Glutamatergic neuron (in vitro differentiated cells): ENCODE results near the gene NRIP2. TPM values are rescaled to one million over a fixed set of nuclear protein-coding genes. Genes with fewer than 3 reads are reported as not detected.
A peak's percentile ranks its signal among the peaks of the same experiment; 100 is the strongest.

Source experiments
- DNase-seq: peaks from one replicate; pipeline ENCODE4 v3.0.0; 2022
- H3K27ac Mint-ChIP-seq: one replicate; pipeline ENCODE4 v1.8.0; 2020; ENCODE audit warnings: mild to moderate bottlenecking, mixed read lengths, inconsistent platforms; ENCODE audit not compliant: unreplicated experiment
- H3K27me3 Mint-ChIP-seq: one replicate; pipeline ENCODE4 v1.8.0; 2020; ENCODE audit warnings: mild to moderate bottlenecking, moderate library complexity, mixed read lengths, inconsistent platforms; ENCODE audit not compliant: unreplicated experiment
- H3K36me3 Mint-ChIP-seq: one replicate; pipeline ENCODE4 v1.8.0; 2020; ENCODE audit warnings: mild to moderate bottlenecking, mixed read lengths, inconsistent platforms; ENCODE audit not compliant: unreplicated experiment
- H3K4me1 Mint-ChIP-seq: one replicate; pipeline ENCODE4 v1.8.0; 2020; ENCODE audit warnings: mild to moderate bottlenecking, low read depth, mixed read lengths, inconsistent platforms; ENCODE audit not compliant: unreplicated experiment
- H3K4me3 Mint-ChIP-seq: one replicate; pipeline ENCODE4 v1.8.0; 2020; ENCODE audit warnings: mild to moderate bottlenecking, mixed read lengths, inconsistent platforms; ENCODE audit not compliant: unreplicated experiment
- H3K9me3 Mint-ChIP-seq: one replicate; pipeline ENCODE4 v1.8.0; 2020; ENCODE audit warnings: mild to moderate bottlenecking, moderate library complexity, mixed read lengths, inconsistent platforms; ENCODE audit not compliant: unreplicated experiment
- CTCF ChIP-seq: fragments of 200-600 bp; sonication (generic); IDR thresholded peaks from one replicate; pipeline ENCODE4 v1.5.0; 2021; ENCODE audit not compliant: partially characterized antibody, unreplicated experiment
- total RNA-seq: library from RNA; stranded (reverse); fragmentation: NEBNext Ultra II Directional; extraction: Animal tissue kit (Norgen Biotek cat#: 25700); gene quantifications from one replicate; pipeline ENCODE4 v1.2.1, GENCODE V29; 2021; ENCODE audit not compliant: unreplicated experiment

Gene NRIP2
- total RNA-seq, 1 donor from 2014 or later = not detected

DNA sequence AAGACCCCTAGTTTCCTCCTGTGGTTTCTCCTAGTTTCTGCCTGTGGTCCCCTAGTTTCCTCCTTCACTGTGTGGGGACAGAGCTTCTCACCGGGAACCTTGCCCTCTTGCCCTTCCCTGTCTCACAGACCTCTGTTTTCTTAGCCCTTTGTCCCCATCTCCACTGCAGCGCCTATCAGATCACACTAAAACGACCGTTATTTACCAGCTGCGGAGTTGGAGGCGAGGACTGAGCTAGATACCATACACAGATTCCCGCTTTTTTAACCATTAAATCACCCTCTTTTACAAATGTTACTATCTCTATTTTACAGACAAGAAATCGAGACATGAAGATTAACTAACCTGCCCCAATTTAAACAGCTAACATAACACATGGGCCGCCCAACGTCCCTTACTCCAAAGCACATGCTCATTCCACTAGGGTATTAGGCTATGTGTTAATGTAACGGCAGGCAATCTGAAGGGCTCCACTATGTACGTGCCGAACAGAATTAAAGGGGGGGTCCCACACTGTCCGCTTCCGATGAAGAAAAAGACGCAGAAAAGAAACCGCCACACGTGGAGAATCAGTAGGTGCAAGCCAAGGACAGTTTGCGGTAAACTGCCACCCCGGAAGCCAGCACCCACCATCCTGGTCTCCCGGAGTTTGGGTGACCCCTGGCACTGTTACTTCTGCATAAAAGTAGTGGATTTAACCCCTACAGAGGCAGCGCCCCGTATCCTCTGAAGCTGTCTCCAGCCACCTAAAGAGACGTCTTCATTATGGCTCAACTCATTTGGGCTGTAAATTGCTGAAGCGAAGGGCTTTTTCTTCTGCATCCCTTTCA, 41.9 kb downstream of the NRIP2 start:
- Mint-ChIP-seq H3K27me3 (peaks cover 6% of the 10 kb centered on the region), H3K27ac (no peak overlapping the region), H3K9me3 (peaks cover 6% of the 10 kb centered on the region), H3K4me1 (peaks cover 6% of the 10 kb centered on the region), H3K36me3 (no peaks in the 10 kb centered on the region), H3K4me3 (peak overlapping the region; percentile 49)
- DNase-seq = no peak
- TF ChIP-seq CTCF = no peak

DNA sequence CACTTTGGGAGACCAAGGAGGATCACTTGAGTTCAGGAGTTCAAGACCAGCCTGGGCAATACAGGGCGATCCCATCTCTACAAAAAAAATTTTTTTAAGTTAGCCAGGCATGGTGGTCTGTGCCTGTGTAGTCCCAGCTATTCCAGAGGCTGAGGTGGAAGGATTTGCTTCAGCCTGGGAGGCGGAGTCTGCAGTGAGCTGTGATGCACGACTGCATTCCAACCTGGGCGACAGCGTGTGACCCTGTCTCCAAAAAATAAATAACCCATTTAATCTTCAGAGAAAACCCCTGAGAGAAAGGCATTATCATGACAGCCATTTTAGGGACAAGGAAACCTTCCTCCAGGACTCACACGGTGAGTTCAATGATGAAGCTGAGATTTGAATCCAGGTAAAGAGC, 43.7 kb downstream of the NRIP2 start:
- H3K9me3 Mint-ChIP-seq = peaks cover 3% of the 10 kb centered on the region
- H3K4me1 Mint-ChIP-seq = peaks cover 2% of the 10 kb centered on the region
- H3K36me3 Mint-ChIP-seq = no peaks in the 10 kb centered on the region
- no peak for TF ChIP-seq CTCF
- H3K27ac Mint-ChIP-seq = no peak overlapping the region
- H3K4me3 Mint-ChIP-seq = no peak overlapping the region
- peaks cover 3% of the 10 kb centered on the region for H3K27me3 Mint-ChIP-seq
- no peak for DNase-seq

GRCh38 chr12:2785017-2785416, 49.8 kb downstream of the NRIP2 start:
- H3K36me3 Mint-ChIP-seq = no peaks in the 10 kb centered on the region

GRCh38 chr12:2783936-2784600, 50.8 kb downstream of the NRIP2 start:
- TF ChIP-seq CTCF = peak; percentile 84
- Mint-ChIP-seq H3K27me3 (no peaks in the 10 kb centered on the region), H3K36me3 (no peaks in the 10 kb centered on the region), H3K27ac (no peak overlapping the region), H3K4me1 (peaks cover 17% of the 10 kb centered on the region), H3K9me3 (no peaks in the 10 kb centered on the region), H3K4me3 (peak overlapping the region; percentile 67)
- peak; percentile 76 for DNase-seq

More at GRCh38 chr12:2785017-2785416, 49.8 kb downstream of the NRIP2 start:
- Mint-ChIP-seq H3K27ac (no peak overlapping the region), H3K9me3 (no peaks in the 10 kb centered on the region), H3K4me1 (peaks cover 14% of the 10 kb centered on the region), H3K27me3 (no peaks in the 10 kb centered on the region), H3K4me3 (peak overlapping the region; percentile 18)
- no peak for TF ChIP-seq CTCF
- DNase-seq = no peak

- no peak overlapping the region for H3K27ac Mint-ChIP-seq
- no peak for TF ChIP-seq CTCF
- peaks cover 4% of the 10 kb centered on the region for H3K4me1 Mint-ChIP-seq
- no peak for DNase-seq
- no peak overlapping the region for H3K4me3 Mint-ChIP-seq
- H3K36me3 Mint-ChIP-seq = no peaks in the 10 kb centered on the region
- H3K27me3 Mint-ChIP-seq = peaks cover 4% of the 10 kb centered on the region
- H3K9me3 Mint-ChIP-seq = peaks cover 2% of the 10 kb centered on the region
These were observed 55.6 kb downstream of the NRIP2 start for GRCh38 chr12:2779281-2779680.
